ENCODE measurements around the gene FBLIM1. TPM values are rescaled to one million over a fixed set of nuclear protein-coding genes. Genes with fewer than 3 reads are reported as not detected.

FBLIM1 gene
- total RNA-seq, 1 experiment from 2014 or later, result not detected

DNA sequence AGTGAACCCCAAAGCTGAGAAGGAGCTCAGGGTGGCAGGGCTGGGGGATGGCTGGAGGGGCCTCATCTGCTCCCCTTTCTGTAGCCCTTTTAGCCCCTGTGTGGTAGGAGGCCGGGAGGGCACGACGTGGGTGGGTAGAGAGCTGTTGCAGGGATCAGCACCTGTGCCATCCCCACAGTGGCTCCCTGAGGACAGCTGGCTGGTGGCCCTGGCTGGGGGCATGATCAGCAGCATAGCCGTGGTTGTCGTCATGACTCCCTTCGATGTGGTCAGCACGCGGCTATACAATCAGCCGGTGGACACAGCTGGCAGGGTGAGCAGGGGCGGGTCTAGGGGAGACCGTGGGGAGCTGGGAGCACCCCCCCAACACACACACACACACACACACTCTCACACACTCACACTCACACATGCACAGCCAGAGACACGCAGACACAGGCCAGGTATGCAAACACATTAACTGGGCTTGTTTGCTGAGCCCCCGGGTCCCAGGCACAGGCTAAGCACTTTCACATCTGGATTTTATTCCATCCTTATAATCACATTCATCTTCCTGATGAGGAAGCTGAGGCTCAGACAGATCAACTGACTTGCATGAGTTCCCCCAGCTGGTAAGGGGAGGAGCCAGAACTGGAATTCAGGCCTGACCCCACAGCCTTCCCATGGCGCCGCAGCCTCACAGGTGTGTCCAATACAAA lies 20.0 kb upstream of the FBLIM1 start:
- Histone ChIP-seq H3K4me2 (ENCODE audit: low read depth, low read length, poor library complexity, severe bottlenecking) (no peak overlapping the region), H3K27me3 (ENCODE audit: low read length) (no peaks in the 10 kb centered on the region), H2AFZ (ENCODE audit: low read length) (no peak overlapping the region), H3K4me3 (ENCODE audit: low read length) (no peak overlapping the region), H4K20me1 (ENCODE audit: insufficient read depth, low read depth, low read length) (no peaks in the 10 kb centered on the region), H3K79me2 (ENCODE audit: low read length) (no peaks in the 10 kb centered on the region), H3K36me3 (ENCODE audit: insufficient read depth, low read length) (no peaks in the 10 kb centered on the region), H3K9me2 (replicated peaks; ENCODE audit: insufficient read depth, low read length) (no peaks in the 10 kb centered on the region), H3K9ac (ENCODE audit: low read length) (no peak overlapping the region), H3K4me1 (ENCODE audit: low read length) (no peaks in the 10 kb centered on the region), H3K27ac (ENCODE audit: low read length) (no peak overlapping the region), H3K9me3 (ENCODE audit: low read length) (no peaks in the 10 kb centered on the region)
- no peak for DNase-seq

DNA sequence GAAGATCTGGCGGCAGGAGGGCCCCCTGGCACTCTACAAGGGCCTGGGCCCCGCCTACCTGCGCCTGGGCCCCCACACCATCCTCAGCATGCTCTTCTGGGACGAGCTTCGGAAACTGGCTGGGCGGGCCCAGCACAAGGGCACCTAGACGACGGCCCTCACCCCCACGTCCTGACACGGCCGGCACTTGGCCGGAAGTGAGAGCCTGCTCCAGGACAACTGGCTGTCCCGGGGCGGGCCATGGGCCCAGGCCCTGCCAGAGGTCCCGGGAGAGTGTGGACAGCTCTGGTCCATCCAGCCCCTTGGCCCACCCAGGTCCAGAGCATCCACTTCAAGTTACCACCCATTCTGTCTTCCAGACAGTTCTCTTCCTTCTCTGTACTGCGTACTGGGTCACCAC lies 19.3 kb upstream of the FBLIM1 start:
- no peaks in the 10 kb centered on the region for H3K27me3 ChIP-seq (ENCODE audit: low read length)
- no peaks in the 10 kb centered on the region for H3K36me3 ChIP-seq (ENCODE audit: insufficient read depth, low read length)
- H3K4me1 ChIP-seq (ENCODE audit: low read length), result no peaks in the 10 kb centered on the region
- DNase-seq, result no peak
- H3K9ac ChIP-seq (ENCODE audit: low read length), result no peak overlapping the region
- H3K4me2 ChIP-seq (ENCODE audit: low read depth, low read length, poor library complexity, severe bottlenecking), result no peak overlapping the region
- no peak overlapping the region for H3K27ac ChIP-seq (ENCODE audit: low read length)
- no peaks in the 10 kb centered on the region for H3K79me2 ChIP-seq (ENCODE audit: low read length)
- no peaks in the 10 kb centered on the region for H3K9me2 ChIP-seq (replicated peaks; ENCODE audit: insufficient read depth, low read length)
- H2AFZ ChIP-seq (ENCODE audit: low read length), result no peak overlapping the region
- H4K20me1 ChIP-seq (ENCODE audit: insufficient read depth, low read depth, low read length), result no peaks in the 10 kb centered on the region
- no peak overlapping the region for H3K4me3 ChIP-seq (ENCODE audit: low read length)
- H3K9me3 ChIP-seq (ENCODE audit: low read length), result no peaks in the 10 kb centered on the region

DNA sequence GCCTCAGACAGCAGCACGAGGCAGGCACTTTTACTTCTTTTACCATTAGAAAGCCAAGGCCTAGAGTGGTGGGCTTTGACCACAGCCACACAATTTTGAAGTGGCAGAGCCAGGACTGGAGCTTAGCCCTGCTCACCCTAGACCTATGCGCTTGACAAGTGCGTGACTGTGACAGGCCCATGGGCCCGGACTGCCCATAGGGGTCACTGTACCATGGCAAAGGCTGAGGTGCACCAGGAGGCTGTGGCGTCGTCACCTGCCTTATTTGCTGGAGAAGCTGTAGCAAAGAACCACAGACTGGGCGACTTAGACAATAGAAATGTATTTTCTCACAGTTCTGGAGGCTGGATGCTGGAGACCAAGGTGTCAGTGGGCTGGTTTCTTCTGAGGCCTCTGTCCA lies 18.9 kb upstream of the FBLIM1 start:
- no peaks in the 10 kb centered on the region for H3K27me3 ChIP-seq (ENCODE audit: low read length)
- peak; percentile 50 for DNase-seq
- H3K4me2 ChIP-seq (ENCODE audit: low read depth, low read length, poor library complexity, severe bottlenecking), result no peak overlapping the region
- no peak overlapping the region for H3K9ac ChIP-seq (ENCODE audit: low read length)
- H3K79me2 ChIP-seq (ENCODE audit: low read length), result no peaks in the 10 kb centered on the region
- H3K9me3 ChIP-seq (ENCODE audit: low read length), result no peaks in the 10 kb centered on the region
- H3K4me3 ChIP-seq (ENCODE audit: low read length), result no peak overlapping the region
- no peak overlapping the region for H2AFZ ChIP-seq (ENCODE audit: low read length)
- H3K9me2 ChIP-seq (replicated peaks; ENCODE audit: insufficient read depth, low read length), result no peaks in the 10 kb centered on the region
- H3K27ac ChIP-seq (ENCODE audit: low read length), result no peak overlapping the region
- H4K20me1 ChIP-seq (ENCODE audit: insufficient read depth, low read depth, low read length), result no peaks in the 10 kb centered on the region
- no peaks in the 10 kb centered on the region for H3K4me1 ChIP-seq (ENCODE audit: low read length)
- no peaks in the 10 kb centered on the region for H3K36me3 ChIP-seq (ENCODE audit: insufficient read depth, low read length)

DNA sequence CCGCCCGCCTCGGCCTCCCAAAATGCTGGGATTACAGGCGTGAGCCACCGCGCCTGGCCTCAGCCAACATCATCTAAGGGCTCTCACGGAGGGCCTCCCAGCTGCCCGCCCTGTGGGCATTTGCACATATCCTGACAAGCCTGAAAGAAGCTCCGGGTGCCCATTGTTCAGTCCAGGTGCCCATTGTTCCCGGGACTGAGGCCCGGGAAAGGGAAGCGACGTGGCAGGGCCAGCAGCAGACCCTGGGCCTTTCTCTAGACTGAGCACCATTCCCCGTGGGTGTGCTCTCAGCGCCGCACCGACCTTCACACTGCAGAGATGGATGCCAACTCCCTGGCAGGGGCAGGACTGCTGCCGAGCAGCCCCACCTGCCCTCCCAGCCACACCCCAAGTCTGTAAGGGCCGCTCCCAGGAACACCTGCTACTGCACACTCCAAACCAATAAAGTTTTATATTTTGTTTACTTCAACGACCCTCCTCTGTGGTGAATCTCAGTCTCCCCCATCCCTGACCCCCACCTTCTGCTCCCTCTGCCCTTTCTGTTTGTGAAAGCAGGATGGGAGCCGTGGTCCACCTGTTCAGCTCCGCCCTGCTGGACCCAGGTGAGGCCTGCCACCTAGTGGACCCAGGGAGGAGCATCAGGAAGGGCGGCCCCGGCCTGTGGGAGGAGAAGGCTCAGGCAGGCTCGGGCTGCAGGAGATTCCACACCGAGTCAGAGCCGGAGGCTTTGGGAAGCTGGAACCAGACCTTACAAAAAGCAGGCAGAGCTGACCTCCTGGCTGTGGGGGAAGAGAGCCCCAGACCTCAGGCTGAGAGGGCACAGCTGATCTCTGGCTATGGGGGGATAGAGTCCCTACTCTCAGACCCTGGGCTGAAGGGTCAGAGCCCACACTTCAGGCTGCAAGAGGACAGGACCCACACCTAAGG lies 17.4 kb upstream of the FBLIM1 start:
- H3K9me3 ChIP-seq (ENCODE audit: low read length), result no peaks in the 10 kb centered on the region
- no peaks in the 10 kb centered on the region for H3K4me1 ChIP-seq (ENCODE audit: low read length)
- no peak overlapping the region for H3K9ac ChIP-seq (ENCODE audit: low read length)
- H3K9me2 ChIP-seq (replicated peaks; ENCODE audit: insufficient read depth, low read length), result no peaks in the 10 kb centered on the region
- H3K27me3 ChIP-seq (ENCODE audit: low read length), result no peaks in the 10 kb centered on the region
- no peak overlapping the region for H3K4me2 ChIP-seq (ENCODE audit: low read depth, low read length, poor library complexity, severe bottlenecking)
- no peaks in the 10 kb centered on the region for H3K36me3 ChIP-seq (ENCODE audit: insufficient read depth, low read length)
- no peak overlapping the region for H2AFZ ChIP-seq (ENCODE audit: low read length)
- no peak overlapping the region for H3K4me3 ChIP-seq (ENCODE audit: low read length)
- H4K20me1 ChIP-seq (ENCODE audit: insufficient read depth, low read depth, low read length), result no peaks in the 10 kb centered on the region
- no peaks in the 10 kb centered on the region for H3K79me2 ChIP-seq (ENCODE audit: low read length)
- H3K27ac ChIP-seq (ENCODE audit: low read length), result no peak overlapping the region
- DNase-seq, result peak; percentile 88

DNA sequence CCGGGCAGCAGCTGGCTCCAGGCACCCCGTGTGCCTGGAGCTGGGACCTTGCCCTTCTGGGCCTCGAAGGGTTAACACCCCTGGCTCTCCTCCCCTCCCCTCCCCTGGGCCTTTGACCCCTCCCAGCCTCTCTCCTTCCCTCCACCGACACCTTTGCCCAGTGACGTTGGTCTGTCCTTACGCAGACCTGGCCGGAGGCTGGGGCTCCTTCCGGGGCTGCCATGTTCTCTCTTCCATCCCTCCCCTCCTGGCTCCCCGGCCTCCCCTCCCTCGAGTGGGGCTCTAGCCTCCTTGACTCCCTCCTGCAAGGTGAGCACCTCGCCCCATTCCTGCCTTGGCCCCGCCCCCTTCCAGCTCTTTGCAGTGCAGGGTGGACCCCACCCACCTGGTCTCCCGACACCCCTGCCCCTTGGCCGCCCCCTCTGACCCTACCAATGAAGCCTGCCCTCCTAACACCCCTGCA lies 16.2 kb upstream of the FBLIM1 start, which contains the start of gene TMEM82:
Gene TMEM82 (plus strand): TSS at position 161 of the 463 bp plus-strand sequence. CDS start 61 bp downstream, at position 222.
- no peak within 1 kb of the TSS for H3K4me3 ChIP-seq (ENCODE audit: low read length)
- no peaks in the 10 kb centered on the region for H3K27me3 ChIP-seq (ENCODE audit: low read length)
- no peaks in the 10 kb centered on the region for H3K36me3 ChIP-seq (ENCODE audit: insufficient read depth, low read length)
- H3K9ac ChIP-seq (ENCODE audit: low read length), result no peak within 1 kb of the TSS
- H3K9me2 ChIP-seq (replicated peaks; ENCODE audit: insufficient read depth, low read length), result no peaks in the 10 kb centered on the region
- H3K79me2 ChIP-seq (ENCODE audit: low read length), result no peaks in the 10 kb centered on the region
- no peak within 1 kb of the TSS for H2AFZ ChIP-seq (ENCODE audit: low read length)
- no peaks in the 10 kb centered on the region for H3K4me1 ChIP-seq (ENCODE audit: low read length)
- no peaks in the 10 kb centered on the region for H4K20me1 ChIP-seq (ENCODE audit: insufficient read depth, low read depth, low read length)
- H3K9me3 ChIP-seq (ENCODE audit: low read length), result no peaks in the 10 kb centered on the region
- no peak for DNase-seq
- H3K27ac ChIP-seq (ENCODE audit: low read length), result no peak within 1 kb of the TSS
- H3K4me2 ChIP-seq (ENCODE audit: low read depth, low read length, poor library complexity, severe bottlenecking), result no peak within 1 kb of the TSS

DNA sequence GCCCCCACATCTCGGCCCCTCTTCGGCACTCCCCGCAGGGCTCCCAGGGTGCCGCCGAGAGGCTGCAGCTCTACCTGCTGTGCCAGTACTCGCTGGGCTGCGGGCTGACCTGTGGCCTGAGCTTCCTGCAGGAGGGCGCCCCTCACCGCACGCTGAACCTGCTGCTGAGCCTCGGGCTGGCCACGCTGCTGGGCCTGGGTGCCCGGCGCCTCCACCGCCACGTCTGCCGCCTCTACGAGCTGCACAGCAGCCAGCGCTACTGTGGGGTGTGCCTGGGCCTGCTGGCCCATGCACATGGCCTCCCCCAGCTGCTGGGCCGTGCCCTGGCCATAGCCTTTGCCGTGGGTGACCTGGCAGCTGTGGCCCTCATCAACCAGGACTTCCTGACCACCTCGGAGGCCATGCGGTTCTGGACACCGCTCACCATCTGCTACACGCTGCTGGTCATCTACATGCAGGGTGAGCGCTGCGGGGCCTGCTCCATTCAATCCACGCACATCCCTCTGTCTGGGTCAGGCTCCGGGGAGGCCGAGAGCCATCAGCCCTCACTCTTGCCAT lies 14.4 kb upstream of the FBLIM1 start:
- Histone ChIP-seq H3K4me3 (ENCODE audit: low read length) (no peak overlapping the region), H3K9ac (ENCODE audit: low read length) (no peak overlapping the region), H3K4me2 (ENCODE audit: low read depth, low read length, poor library complexity, severe bottlenecking) (no peak overlapping the region)

DNA sequence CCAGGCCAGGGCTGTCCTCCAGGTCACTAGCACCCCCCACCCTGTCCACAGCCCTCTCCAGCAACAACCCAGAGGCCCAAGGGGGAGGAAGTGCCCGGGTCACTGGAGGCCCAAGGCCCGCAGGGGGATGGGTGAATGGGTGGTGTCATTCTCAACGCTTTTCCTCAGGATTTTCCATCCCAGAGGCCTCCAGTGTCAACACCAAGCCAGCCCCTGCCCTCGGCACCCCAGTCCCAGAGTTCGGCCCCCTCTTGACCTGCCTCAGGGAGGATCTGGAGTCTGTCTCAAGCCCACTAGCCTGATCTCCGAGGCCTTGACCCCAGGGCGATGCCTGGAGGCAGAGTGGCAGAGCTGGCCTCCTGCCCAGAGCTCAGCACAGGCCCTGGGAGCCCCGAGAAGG lies 11.2 kb upstream of the FBLIM1 start:
- no peaks in the 10 kb centered on the region for H3K4me1 ChIP-seq (ENCODE audit: low read length)
- no peak for DNase-seq
- H3K27ac ChIP-seq (ENCODE audit: low read length), result no peak overlapping the region
- no peaks in the 10 kb centered on the region for H3K9me3 ChIP-seq (ENCODE audit: low read length)
- no peak overlapping the region for H3K4me2 ChIP-seq (ENCODE audit: low read depth, low read length, poor library complexity, severe bottlenecking)
- H2AFZ ChIP-seq (ENCODE audit: low read length), result no peak overlapping the region
- H3K4me3 ChIP-seq (ENCODE audit: low read length), result no peak overlapping the region
- no peaks in the 10 kb centered on the region for H3K27me3 ChIP-seq (ENCODE audit: low read length)
- H4K20me1 ChIP-seq (ENCODE audit: insufficient read depth, low read depth, low read length), result no peaks in the 10 kb centered on the region
- H3K79me2 ChIP-seq (ENCODE audit: low read length), result no peaks in the 10 kb centered on the region
- no peak overlapping the region for H3K9ac ChIP-seq (ENCODE audit: low read length)
- H3K36me3 ChIP-seq (ENCODE audit: insufficient read depth, low read length), result no peaks in the 10 kb centered on the region
- H3K9me2 ChIP-seq (replicated peaks; ENCODE audit: insufficient read depth, low read length), result no peaks in the 10 kb centered on the region

More for the DNA sequence above, 14.4 kb upstream of the FBLIM1 start:
- Histone ChIP-seq H3K36me3 (ENCODE audit: insufficient read depth, low read length) (no peaks in the 10 kb centered on the region), H2AFZ (ENCODE audit: low read length) (no peak overlapping the region), H3K79me2 (ENCODE audit: low read length) (no peaks in the 10 kb centered on the region), H3K27ac (ENCODE audit: low read length) (no peak overlapping the region), H3K27me3 (ENCODE audit: low read length) (no peaks in the 10 kb centered on the region), H3K4me1 (ENCODE audit: low read length) (no peaks in the 10 kb centered on the region), H4K20me1 (ENCODE audit: insufficient read depth, low read depth, low read length) (no peaks in the 10 kb centered on the region), H3K9me3 (ENCODE audit: low read length) (no peaks in the 10 kb centered on the region), H3K9me2 (replicated peaks; ENCODE audit: insufficient read depth, low read length) (no peaks in the 10 kb centered on the region)
- DNase-seq, result no peak

DNA sequence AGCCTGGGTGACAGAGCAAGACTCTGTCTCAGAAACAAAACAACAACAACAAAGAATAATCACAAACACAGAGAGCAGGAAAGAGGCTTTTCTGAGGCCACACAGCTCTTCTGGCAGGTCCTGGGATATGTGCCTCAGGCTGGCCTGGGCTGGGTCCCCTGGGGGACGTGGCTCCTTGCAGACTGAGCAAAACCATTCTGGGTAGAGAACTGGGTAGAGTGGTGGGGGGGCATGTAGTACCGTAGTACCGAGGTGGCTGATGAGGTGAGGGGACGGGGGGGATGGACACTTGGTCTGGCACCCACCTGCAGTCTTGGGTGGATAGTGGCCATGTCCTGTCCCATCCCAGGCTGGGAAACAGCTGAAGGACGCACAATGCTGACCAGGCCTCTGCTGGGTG lies 10.3 kb upstream of the FBLIM1 start:
- Histone ChIP-seq H2AFZ (ENCODE audit: low read length) (no peak overlapping the region), H3K9me2 (replicated peaks; ENCODE audit: insufficient read depth, low read length) (no peaks in the 10 kb centered on the region), H3K4me1 (ENCODE audit: low read length) (no peaks in the 10 kb centered on the region), H4K20me1 (ENCODE audit: insufficient read depth, low read depth, low read length) (no peaks in the 10 kb centered on the region), H3K9me3 (ENCODE audit: low read length) (no peaks in the 10 kb centered on the region), H3K27me3 (ENCODE audit: low read length) (no peaks in the 10 kb centered on the region), H3K9ac (ENCODE audit: low read length) (no peak overlapping the region), H3K4me3 (ENCODE audit: low read length) (no peak overlapping the region), H3K79me2 (ENCODE audit: low read length) (no peaks in the 10 kb centered on the region), H3K27ac (ENCODE audit: low read length) (no peak overlapping the region), H3K36me3 (ENCODE audit: insufficient read depth, low read length) (no peaks in the 10 kb centered on the region), H3K4me2 (ENCODE audit: low read depth, low read length, poor library complexity, severe bottlenecking) (no peak overlapping the region)
- no peak for DNase-seq
